Spleen (tissue), 11 donors: ENCODE measurements around the gene CLEC16A. TPM values are rescaled to one million over a fixed set of nuclear protein-coding genes. Genes with fewer than 3 reads are reported as not detected.

Experiments used
- DNase-seq: peaks from one replicate; pipeline ENCODE4 v3.0.0-alpha.2; 2020
- H3K27ac ChIP-seq, 8 donors: fragments of 200-600 bp; sonication (generic) in 7 of 8; 1 replicate in 4 of 8; 2 replicates in 4 of 8; pipeline versions ENCODE4 v1.5.0 to v1.8.0; 2016 to 2021; ENCODE audit warnings: inconsistent platforms in 4 of 8, mild to moderate bottlenecking in 4 of 8, moderate library complexity in 1 of 8
- H3K27me3 ChIP-seq, 7 donors: fragments of 200-600 bp; sonication (generic) in 6 of 7; replicated peaks in 1 of 7; 1 replicate in 4 of 7; 2 replicates in 3 of 7; pipeline versions ENCODE4 v1.5.0 to v1.8.0; 2016 to 2021; ENCODE audit warnings: inconsistent platforms in 3 of 7, mild to moderate bottlenecking in 1 of 7
- H3K36me3 ChIP-seq, 6 donors: fragments of 200-600 bp; sonication (generic) in 5 of 6; 1 replicate in 4 of 6; 2 replicates in 2 of 6; pipeline versions ENCODE4 v1.5.0 to v1.8.0; 2016 to 2021; ENCODE audit warnings: inconsistent platforms in 2 of 6
- H3K4me1 ChIP-seq, 6 donors: fragments of 200-600 bp; sonication (generic) in 5 of 6; 1 replicate in 3 of 6; 2 replicates in 3 of 6; pipeline versions ENCODE4 v1.5.0 to v1.8.0; 2016 to 2021; ENCODE audit warnings: inconsistent platforms in 3 of 6
- H3K4me3 ChIP-seq, 8 donors: fragments of 200-600 bp; sonication (generic) in 7 of 8; 1 replicate in 4 of 8; 2 replicates in 4 of 8; pipeline versions ENCODE4 v1.5.0 to v1.8.0; 2016 to 2021; ENCODE audit warnings: inconsistent platforms in 4 of 8, mild to moderate bottlenecking in 4 of 8, moderate library complexity in 2 of 8
- H3K9me3 ChIP-seq, 8 donors: fragments of 200-600 bp; sonication (generic) in 7 of 8; 1 replicate in 4 of 8; 2 replicates in 4 of 8; pipeline versions ENCODE4 v1.5.0 to v1.8.0; 2016 to 2021; ENCODE audit warnings: inconsistent platforms in 4 of 8
- CTCF ChIP-seq, 11 experiments: fragments of 200-600 bp in 7 of 11; fragments of 450-650 bp in 4 of 11; sonication (generic) in 4 of 11; IDR thresholded peaks in 8 of 11; conservative IDR thresholded peaks in 3 of 11; 1 replicate in 7 of 11; 2 replicates in 4 of 11; pipeline versions ENCODE4 v1.4.0 to v1.8.0; 2016 to 2021; ENCODE audit warnings: antibody characterized with exemption in 11 of 11, inconsistent platforms in 4 of 11, mild to moderate bottlenecking in 1 of 11
- POLR2A ChIP-seq, 3 donors: fragments of 450-650 bp; IDR thresholded peaks; one replicate each; pipeline ENCODE4 v1.5.1; 2017; ENCODE audit warnings: antibody characterized with exemption in 3 of 3, mild to moderate bottlenecking in 1 of 3
- POLR2AphosphoS5 ChIP-seq, 3 donors: sonication (generic); formaldehyde crosslinking; IDR thresholded peaks; one replicate each; pipeline ENCODE4 v1.5.1; 2017; ENCODE audit warnings: antibody characterized with exemption in 3 of 3
- WGBS, 5 donors: extraction: QIAGEN DNeasy Blood & Tissue Kit in 3 of 5; methylation state at CpG; one replicate each; pipeline versions ENCODE4 v1.1.5 to v1.1.7; 2013 to 2018; 5-methylcytosine and 5-hydroxymethylcytosine counted together
- intact Hi-C: fragments of 100-400 bp; cut with DNase I; formaldehyde crosslinking; loops from one replicate; pipeline ENCODE4 v1.15.0; 2023; ENCODE audit warnings: low total_unique reads
- polyA plus RNA-seq, 3 donors: library from polyadenylated mRNA; stranded (reverse); fragments of 200-250 nt; gene quantifications; one replicate each; pipeline ENCODE4 v1.2.1, GENCODE V29; 2013
- total RNA-seq, 7 donors: library from RNA; depleted of rRNA in 3 of 7; stranded (reverse); fragments of >200 nt in 3 of 7; fragmentation: NEBNext Ultra II Directional in 4 of 7; extraction: Animal tissue kit (Norgen Biotek cat#: 25700) in 4 of 7; gene quantifications; one replicate each; pipeline versions ENCODE4 v1.1.0 to v1.2.1, GENCODE V29; 2016 to 2021
- donor health status: healthy with polysubstance abuse.
- donor health status: DM: no; HTN: no; CAD: no; lungs with moderate emphysema.
- donor health status: DM: no; HTN: no; CAD: no.
- donor health status: Bipolar disorder and iron deficiency.
- donor health status: healthy.
- donor health status: DM: no; HTN: no; CAD: no.
- donor health status: DM: yes; HTN: yes; CAD: no.

CLEC16A gene
- total and polyA plus RNA-seq, 10 donors = 7.3 to 54.6 (median 35.1) TPM

- no peak for DNase-seq
Observed at GRCh38 chr16:11136600-11136999, 192.2 kb downstream of the CLEC16A start.

GRCh38 chr16:11138022-11138768 lies 193.8 kb downstream of the CLEC16A start:
- 90 to 92% (median 91%) methylated on average over 14 of the region's 14 CpGs for WGBS, 5 donors
- TF ChIP-seq CTCF (IDR thresholded peaks at IDR 0.05 in 8 of 11, conservative IDR thresholded peaks at IDR 0.05 in 3 of 11) = no peak
- no peak for TF ChIP-seq POLR2AphosphoS5 (IDR thresholded peaks at IDR 0.05)
- no peak for TF ChIP-seq POLR2A (IDR thresholded peaks at IDR 0.05)
- H3K27ac ChIP-seq = no peak overlapping the region
- DNase-seq = no peak
- H3K27me3 ChIP-seq = no peaks in the 10 kb centered on the region
- H3K4me3 ChIP-seq = no peak overlapping the region
- H3K4me1 ChIP-seq = peaks cover 8 to 68% (median 19%) of the 10 kb centered on the region in 6 donors
- intact Hi-C loops = no loop called here
- peaks cover 0 to 68% (median 0%) of the 10 kb centered on the region in 6 donors for H3K36me3 ChIP-seq
- H3K9me3 ChIP-seq = no peaks in the 10 kb centered on the region

More at GRCh38 chr16:11136600-11136999, 192.2 kb downstream of the CLEC16A start:
- Histone ChIP-seq H3K27ac (no peak overlapping the region), H3K9me3 (no peaks in the 10 kb centered on the region), H3K4me1 (peaks cover 8 to 76% (median 21%) of the 10 kb centered on the region in 6 donors), H3K27me3 (no peaks in the 10 kb centered on the region), H3K4me3 (no peak overlapping the region), H3K36me3 (peaks cover 0 to 62% (median 0%) of the 10 kb centered on the region in 6 donors)
- TF ChIP-seq POLR2AphosphoS5 (IDR thresholded peaks at IDR 0.05) (peak; percentile 23 to 46 (median 44)), CTCF (IDR thresholded peaks at IDR 0.05 in 8 of 11, conservative IDR thresholded peaks at IDR 0.05 in 3 of 11) (no peak)
- WGBS, 5 donors = 70 to 79% (median 77%) methylated on average over 7 of the region's 7 CpGs
- intact Hi-C loops = no loop called here

- no peak for DNase-seq
- TF ChIP-seq POLR2A (IDR thresholded peaks at IDR 0.05) (no peak), CTCF (IDR thresholded peaks at IDR 0.05 in 8 of 11, conservative IDR thresholded peaks at IDR 0.05 in 3 of 11) (no peak), POLR2AphosphoS5 (IDR thresholded peaks at IDR 0.05) (no peak)
- Histone ChIP-seq H3K4me3 (no peak overlapping the region), H3K27me3 (no peaks in the 10 kb centered on the region), H3K9me3 (no peaks in the 10 kb centered on the region), H3K4me1 (peaks cover 6 to 62% (median 15%) of the 10 kb centered on the region in 6 donors), H3K27ac (peak overlapping the region in 1 of 8 donors; percentile 28), H3K36me3 (peaks cover 0 to 65% (median 0%) of the 10 kb centered on the region in 6 donors)
- WGBS, 5 donors = 88 to 94% (median 89%) methylated on average over 8 of the region's 8 CpGs
- intact Hi-C loops = no loop called here
Observed at GRCh38 chr16:11138769-11139325, 194.5 kb downstream of the CLEC16A start.
